GM18508 (cell line): ENCODE data around the gene MACROD2.

Source experiments
- ATAC-seq: cut with Tn5 transposase; IDR thresholded peaks from one replicate; pipeline ENCODE4 v1.9.1; 2021; ENCODE audit warnings: moderate number of reproducible peaks; ENCODE audit not compliant: insufficient read depth, unreplicated experiment

MACROD2 gene

GRCh38 chr20:15380770-15381169 lies 1385.5 kb downstream of the MACROD2 start:
- ATAC-seq: no peak

- ATAC-seq: no peak
Observed at GRCh38 chr20:15387228-15387627, 1391.9 kb downstream of the MACROD2 start.

- no peak for ATAC-seq
Observed at GRCh38 chr20:15395457-15395856, 1400.1 kb downstream of the MACROD2 start.

- ATAC-seq: no peak
Observed at GRCh38 chr20:15396026-15396425, 1400.7 kb downstream of the MACROD2 start.

- ATAC-seq: no peak
Observed at GRCh38 chr20:15396900-15397299, 1401.6 kb downstream of the MACROD2 start.

GRCh38 chr20:15399781-15400180 lies 1404.5 kb downstream of the MACROD2 start:
- no peak for ATAC-seq

- no peak for ATAC-seq
Observed at GRCh38 chr20:15406072-15406471, 1410.8 kb downstream of the MACROD2 start.

GRCh38 chr20:15411781-15412180 lies 1416.5 kb downstream of the MACROD2 start:
- no peak for ATAC-seq

GRCh38 chr20:15415908-15416307 lies 1420.6 kb downstream of the MACROD2 start:
- no peak for ATAC-seq

GRCh38 chr20:15419856-15420255 lies 1424.5 kb downstream of the MACROD2 start:
- no peak for ATAC-seq

GRCh38 chr20:15422966-15423365 lies 1427.7 kb downstream of the MACROD2 start:
- no peak for ATAC-seq

GRCh38 chr20:15439551-15439950 lies 1444.2 kb downstream of the MACROD2 start:
- ATAC-seq: no peak

GRCh38 chr20:15440049-15440820 lies 1444.9 kb downstream of the MACROD2 start:
- no peak for ATAC-seq

- ATAC-seq: no peak
Observed at GRCh38 chr20:15445056-15445840, 1449.9 kb downstream of the MACROD2 start.

- no peak for ATAC-seq
Observed at GRCh38 chr20:15446373-15446772, 1451.1 kb downstream of the MACROD2 start.

GRCh38 chr20:15447549-15447948 lies 1452.2 kb downstream of the MACROD2 start:
- ATAC-seq: no peak

GRCh38 chr20:15449061-15449460 lies 1453.7 kb downstream of the MACROD2 start:
- no peak for ATAC-seq

- no peak for ATAC-seq
Observed at GRCh38 chr20:15451241-15451640, 1455.9 kb downstream of the MACROD2 start.

- no peak for ATAC-seq
Observed at GRCh38 chr20:15455279-15455678, 1460.0 kb downstream of the MACROD2 start.

GRCh38 chr20:15461938-15462337 lies 1466.6 kb downstream of the MACROD2 start:
- ATAC-seq: no peak

- ATAC-seq: no peak
Observed at GRCh38 chr20:15475483-15475882, 1480.2 kb downstream of the MACROD2 start.

GRCh38 chr20:15476186-15476585 lies 1480.9 kb downstream of the MACROD2 start:
- ATAC-seq: no peak
